HG03095 (cell line): ENCODE data around the gene ASMTL.
"Not testable (repeated sequence)": the region's sequence is repeated elsewhere in the genome, so short reads cannot be mapped to it uniquely, and the experiment has no call there.

Experiments
- ATAC-seq: cut with Tn5 transposase; IDR thresholded peaks from one replicate; pipeline ENCODE4 v1.9.1; 2021; ENCODE audit warnings: moderate library complexity; ENCODE audit not compliant: unreplicated experiment

ASMTL gene

GRCh38 chrX:1435241-1435895 is 17.3 kb downstream of the ASMTL start:
- ATAC-seq = no peak

GRCh38 chrX:1434871-1435240 is 17.9 kb downstream of the ASMTL start:
- no peak for ATAC-seq

- ATAC-seq = no peak
Observed at GRCh38 chrX:1433646-1434357, 18.9 kb downstream of the ASMTL start.

- no peak for ATAC-seq
Observed at GRCh38 chrX:1430451-1430850, 22.3 kb downstream of the ASMTL start.

GRCh38 chrX:1427756-1428155 is 25.0 kb downstream of the ASMTL start:
- ATAC-seq = no peak

- not testable (repeated sequence) for ATAC-seq
Observed at GRCh38 chrX:1426321-1426720, 26.4 kb downstream of the ASMTL start.

- ATAC-seq = no peak
Observed at GRCh38 chrX:1425381-1425780, 27.3 kb downstream of the ASMTL start.

GRCh38 chrX:1424147-1424851 is 28.4 kb downstream of the ASMTL start:
- ATAC-seq = no peak

GRCh38 chrX:1423215-1423614 is 29.5 kb downstream of the ASMTL start:
- ATAC-seq = no peak

GRCh38 chrX:1422135-1422465 is 30.6 kb downstream of the ASMTL start:
- no peak for ATAC-seq

- ATAC-seq = no peak
Observed at GRCh38 chrX:1421433-1422134, 31.1 kb downstream of the ASMTL start.

- ATAC-seq = no peak
Observed at GRCh38 chrX:1420371-1420770, 32.3 kb downstream of the ASMTL start.

- ATAC-seq = no peak
Observed at GRCh38 chrX:1419545-1420355, 33.0 kb downstream of the ASMTL start.

GRCh38 chrX:1418901-1419544 is 33.7 kb downstream of the ASMTL start:
- no peak for ATAC-seq

GRCh38 chrX:1417921-1418771 is 34.6 kb downstream of the ASMTL start:
- no peak for ATAC-seq

GRCh38 chrX:1416965-1417760 is 35.5 kb downstream of the ASMTL start:
- ATAC-seq = no peak

GRCh38 chrX:1416327-1416784 is 36.4 kb downstream of the ASMTL start:
- ATAC-seq = no peak

- no peak for ATAC-seq
Observed at GRCh38 chrX:1412551-1413161, 40.1 kb downstream of the ASMTL start.
